ENCODE measurements around the gene NCAM2.

NCAM2 gene

GRCh38 chr21:20997636-20998455, at the start of gene NCAM2:
NCAM2 (plus strand) TSS chr21:20998409.
- DNase-seq: peak; percentile 57

GRCh38 chr21:20949884-20950283, 48.3 kb upstream of the NCAM2 start:
- no peak for DNase-seq

GRCh38 chr21:20965816-20966215, 32.4 kb upstream of the NCAM2 start:
- DNase-seq: no peak

- DNase-seq: no peak
Observed at GRCh38 chr21:20968391-20968790, 29.8 kb upstream of the NCAM2 start.

GRCh38 chr21:20970691-20971090, 27.5 kb upstream of the NCAM2 start:
- DNase-seq: no peak

GRCh38 chr21:20971296-20971921, 26.8 kb upstream of the NCAM2 start:
- DNase-seq: peak; percentile 35

GRCh38 chr21:20994790-20995189, 3.4 kb upstream of the NCAM2 start:
- DNase-seq: no peak

GRCh38 chr21:20996421-20997310, 1.5 kb upstream of the NCAM2 start:
- DNase-seq: peak; percentile 52

- no peak for DNase-seq
Observed at GRCh38 chr21:20997311-20997635, 936 bp upstream of the NCAM2 start.

- DNase-seq: no peak
Observed at GRCh38 chr21:20998456-20998789, 214 bp downstream of the NCAM2 start.

- DNase-seq: no peak
Observed at GRCh38 chr21:20998886-20999285, 677 bp downstream of the NCAM2 start.

GRCh38 chr21:20999659-21000058, 1.4 kb downstream of the NCAM2 start:
- DNase-seq: peak; percentile 43

- no peak for DNase-seq
Observed at GRCh38 chr21:21000591-21001175, 2.5 kb downstream of the NCAM2 start.

GRCh38 chr21:21001591-21002100, 3.4 kb downstream of the NCAM2 start:
- DNase-seq: no peak

GRCh38 chr21:21002153-21002552, 3.9 kb downstream of the NCAM2 start:
- no peak for DNase-seq

GRCh38 chr21:21003701-21004100, 5.5 kb downstream of the NCAM2 start:
- peak; percentile 17 for DNase-seq

GRCh38 chr21:21007606-21008005, 9.4 kb downstream of the NCAM2 start:
- peak; percentile 43 for DNase-seq

- DNase-seq: no peak
Observed at GRCh38 chr21:21010228-21010627, 12.0 kb downstream of the NCAM2 start.

- DNase-seq: no peak
Observed at GRCh38 chr21:21010698-21011097, 12.5 kb downstream of the NCAM2 start.

- no peak for DNase-seq
Observed at GRCh38 chr21:21018821-21019220, 20.6 kb downstream of the NCAM2 start.

GRCh38 chr21:21019681-21020080, 21.5 kb downstream of the NCAM2 start:
- DNase-seq: no peak

GRCh38 chr21:21025742-21026141, 27.5 kb downstream of the NCAM2 start:
- no peak for DNase-seq

GRCh38 chr21:21028275-21028820, 30.1 kb downstream of the NCAM2 start:
- no peak for DNase-seq

All from NCI-H226 (cell line).